Cardiac muscle cell (in vitro differentiated cells and primary cell): ENCODE measurements around the gene STRN3. TPM values are rescaled to one million over a fixed set of nuclear protein-coding genes. Genes with fewer than 3 reads are reported as not detected.

Source experiments
- DNase-seq, 2 donors: peaks; one replicate each; pipeline versions ENCODE4 v3.0.0 to v3.0.0-alpha.2; 2010 to 2017; ENCODE audit warnings: low read depth in 1 of 2, low spot score in 1 of 2
- H3K27ac ChIP-seq: fragments of 200-600 bp; sonication (generic); 2 replicates; pipeline ENCODE4 v1.5.1; 2016
- H3K27me3 ChIP-seq: fragments of 200-600 bp; sonication (generic); 2 replicates; pipeline ENCODE4 v1.6.0; 2016; ENCODE audit warnings: control low read depth
- H3K36me3 ChIP-seq: fragments of 200-600 bp; sonication (generic); 2 replicates; pipeline ENCODE4 v1.5.1; 2016; ENCODE audit warnings: control low read depth
- H3K4me1 ChIP-seq: fragments of 200-600 bp; sonication (generic); 2 replicates; pipeline ENCODE4 v1.8.1; 2017; ENCODE audit warnings: low read depth, mild to moderate bottlenecking, mixed run types
- H3K4me3 ChIP-seq: fragments of 200-600 bp; sonication (generic); 2 replicates; pipeline ENCODE4 v1.5.1; 2016; ENCODE audit warnings: mild to moderate bottlenecking
- H3K9me3 ChIP-seq: fragments of 200-600 bp; sonication (generic); 2 replicates; pipeline ENCODE4 v1.5.1; 2017; ENCODE audit warnings: low read depth, mild to moderate bottlenecking, control low read depth
- polyA plus RNA-seq: library from polyadenylated mRNA; unstranded; fragments of >200 nt; fragmentation: Nextera tagmentation; extraction: Ambion mirVana; gene quantifications from 2 replicates; pipeline ENCODE4 v1.2.1, GENCODE V29; 2016
- total RNA-seq: library from RNA; depleted of rRNA; stranded (reverse); fragments of >200 nt; gene quantifications from 2 replicates; pipeline ENCODE4 v1.2.3, GENCODE V29; 2016
- TF ChIP-seq, protein P1 (sequence below): IDR thresholded peaks from 2 replicates; pipeline ENCODE4 v1.5.1; 2012; ENCODE audit warnings: low read depth, mild to moderate bottlenecking, low read length

The STRN3 gene
- total and polyA plus RNA-seq, 2 experiments from 2014 or later, result 18.1 to 57.3 TPM

DNA sequence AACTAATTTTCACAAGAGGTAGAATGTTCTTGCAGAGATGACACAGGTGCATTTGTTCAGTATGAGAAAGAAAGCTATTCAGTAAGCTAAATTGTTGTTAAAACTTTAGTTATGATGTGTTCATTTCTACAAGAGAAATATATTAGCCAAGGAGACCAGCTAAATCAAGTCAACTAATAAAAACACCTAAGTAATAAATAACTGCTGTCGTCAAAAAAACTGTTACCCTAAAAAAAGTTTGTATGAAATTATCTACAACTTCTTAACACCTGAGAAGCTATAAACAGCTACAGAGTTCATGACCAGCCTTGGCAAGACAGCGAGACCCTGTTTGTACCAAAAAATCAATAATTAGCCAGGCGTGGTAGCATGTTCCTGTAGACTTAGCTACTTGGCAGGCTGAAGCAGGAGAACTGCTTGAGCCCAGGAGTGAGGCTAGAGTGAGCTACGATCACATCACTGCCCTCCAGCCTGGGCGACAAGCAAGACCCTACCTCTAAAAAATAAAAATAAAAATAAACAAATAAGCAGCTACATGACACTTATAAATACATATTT, 68.3 kb downstream of the STRN3 start:
- Histone ChIP-seq H3K36me3 (peaks cover 23% of the 10 kb centered on the region), H3K27ac (no peak overlapping the region), H3K4me1 (no peaks in the 10 kb centered on the region), H3K9me3 (no peaks in the 10 kb centered on the region), H3K27me3 (no peaks in the 10 kb centered on the region), H3K4me3 (no peak overlapping the region)
- DNase-seq, result no peak
- TF ChIP-seq, protein P1, sequence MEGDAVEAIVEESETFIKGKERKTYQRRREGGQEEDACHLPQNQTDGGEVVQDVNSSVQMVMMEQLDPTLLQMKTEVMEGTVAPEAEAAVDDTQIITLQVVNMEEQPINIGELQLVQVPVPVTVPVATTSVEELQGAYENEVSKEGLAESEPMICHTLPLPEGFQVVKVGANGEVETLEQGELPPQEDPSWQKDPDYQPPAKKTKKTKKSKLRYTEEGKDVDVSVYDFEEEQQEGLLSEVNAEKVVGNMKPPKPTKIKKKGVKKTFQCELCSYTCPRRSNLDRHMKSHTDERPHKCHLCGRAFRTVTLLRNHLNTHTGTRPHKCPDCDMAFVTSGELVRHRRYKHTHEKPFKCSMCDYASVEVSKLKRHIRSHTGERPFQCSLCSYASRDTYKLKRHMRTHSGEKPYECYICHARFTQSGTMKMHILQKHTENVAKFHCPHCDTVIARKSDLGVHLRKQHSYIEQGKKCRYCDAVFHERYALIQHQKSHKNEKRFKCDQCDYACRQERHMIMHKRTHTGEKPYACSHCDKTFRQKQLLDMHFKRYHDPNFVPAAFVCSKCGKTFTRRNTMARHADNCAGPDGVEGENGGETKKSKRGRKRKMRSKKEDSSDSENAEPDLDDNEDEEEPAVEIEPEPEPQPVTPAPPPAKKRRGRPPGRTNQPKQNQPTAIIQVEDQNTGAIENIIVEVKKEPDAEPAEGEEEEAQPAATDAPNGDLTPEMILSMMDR, result no peak

- Histone ChIP-seq H3K36me3 (peaks cover 65% of the 10 kb centered on the region), H3K27me3 (no peaks in the 10 kb centered on the region), H3K9me3 (no peaks in the 10 kb centered on the region), H3K4me1 (no peaks in the 10 kb centered on the region), H3K27ac (no peak overlapping the region), H3K4me3 (no peak overlapping the region)
- no peak for DNase-seq
- TF ChIP-seq, protein P1, result no peak
Observed at GRCh38 chr14:30949651-30950050, 76.5 kb downstream of the STRN3 start.

DNA sequence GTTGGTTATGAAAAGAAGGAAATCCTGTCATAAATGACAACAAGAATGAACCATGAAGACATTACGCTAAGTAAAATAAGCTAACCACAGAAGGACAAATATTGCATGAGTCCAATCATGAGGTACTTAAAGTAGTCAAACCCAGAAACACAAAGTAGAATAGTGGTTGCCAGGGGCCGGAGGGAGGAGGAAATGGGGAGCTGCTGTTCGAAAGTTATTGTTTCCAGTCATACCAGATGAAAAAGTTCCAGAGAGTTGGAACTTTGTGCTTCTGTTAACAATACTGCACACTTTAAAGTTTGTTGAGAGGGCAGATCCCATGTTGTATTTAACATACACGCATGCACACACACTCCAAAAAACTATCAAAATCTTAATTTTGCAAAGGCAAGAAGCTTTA, 82.5 kb downstream of the STRN3 start:
- no peaks in the 10 kb centered on the region for H3K9me3 ChIP-seq
- no peak for DNase-seq
- no peaks in the 10 kb centered on the region for H3K4me1 ChIP-seq
- TF ChIP-seq, protein P1, result no peak
- H3K27me3 ChIP-seq, result no peaks in the 10 kb centered on the region
- H3K36me3 ChIP-seq, result peaks cover 35% of the 10 kb centered on the region
- no peak overlapping the region for H3K27ac ChIP-seq
- H3K4me3 ChIP-seq, result no peak overlapping the region

GRCh38 chr14:30940886-30941285, 85.3 kb downstream of the STRN3 start:
- Histone ChIP-seq H3K9me3 (no peaks in the 10 kb centered on the region), H3K4me1 (no peaks in the 10 kb centered on the region), H3K27me3 (no peaks in the 10 kb centered on the region), H3K4me3 (no peak overlapping the region), H3K36me3 (peaks cover 17% of the 10 kb centered on the region), H3K27ac (no peak overlapping the region)
- TF ChIP-seq, protein P1, result no peak
- no peak for DNase-seq

DNA sequence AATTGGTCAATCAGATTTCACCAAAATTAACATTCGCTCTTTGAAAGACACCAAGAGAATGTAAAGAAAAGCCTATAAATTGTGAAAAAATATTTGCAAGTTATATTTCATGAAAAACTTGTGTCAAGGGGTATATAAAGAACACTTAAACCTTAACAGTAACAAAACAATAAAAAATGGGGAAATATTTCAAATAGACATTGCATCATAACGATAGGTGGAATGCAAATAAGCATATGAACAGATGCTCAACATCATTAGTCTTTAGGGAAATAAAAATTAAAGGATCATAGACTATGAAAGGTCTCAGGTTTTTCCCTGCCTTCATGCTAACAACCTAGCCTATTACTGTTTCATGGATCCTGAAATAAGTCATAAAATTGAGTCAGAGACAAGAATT, 87.6 kb downstream of the STRN3 start:
- no peaks in the 10 kb centered on the region for H3K9me3 ChIP-seq
- no peaks in the 10 kb centered on the region for H3K27me3 ChIP-seq
- peaks cover 27% of the 10 kb centered on the region for H3K36me3 ChIP-seq
- H3K27ac ChIP-seq, result peak overlapping the region; percentile 26
- no peaks in the 10 kb centered on the region for H3K4me1 ChIP-seq
- H3K4me3 ChIP-seq, result no peak overlapping the region
- no peak for DNase-seq
- TF ChIP-seq, protein P1, result no peak
